Measurements from ENCODE around the gene UHRF2. TPM values are rescaled to one million over a fixed set of nuclear protein-coding genes. Genes with fewer than 3 reads are reported as not detected.

Gene UHRF2
- total RNA-seq, 1 experiment from 2014 or later = 39.0 TPM

GRCh38 chr9:6440405-6440804 lies 27.4 kb downstream of the UHRF2 start (continued):
- TF ChIP-seq MAX (CRISPR knock-in tag; IDR thresholded peaks at IDR 0.05) (no peak), E2F5 (CRISPR knock-in tag; IDR thresholded peaks at IDR 0.05) (no peak), JUN (CRISPR knock-in tag; IDR thresholded peaks at IDR 0.05) (no peak), NR2C2 (CRISPR knock-in tag; IDR thresholded peaks at IDR 0.05) (no peak), NFATC4 (CRISPR knock-in tag; IDR thresholded peaks at IDR 0.05) (no peak), IRF1 (CRISPR knock-in tag; IDR thresholded peaks at IDR 0.05) (no peak)

- H3K27me3 Mint-ChIP-seq (ENCODE audit: low read depth) = no peaks in the 10 kb centered on the region
- no peaks in the 10 kb centered on the region for H3K9me3 Mint-ChIP-seq
- no peak overlapping the region for H3K4me3 Mint-ChIP-seq
- H3K27ac Mint-ChIP-seq = no peak overlapping the region
- ATAC-seq (no peak), DNase-seq (ENCODE audit: low spot score) (no peak)
- CTCF ChIA-PET = interaction anchor here (1.3 kb wide), 1 partner anchor 226 kb away, joined by 4 read pairs; no protein-coding TSS in a partner anchor
- H3K4me1 Mint-ChIP-seq = peaks cover 8% of the 10 kb centered on the region
- POLR2A ChIA-PET = no interaction called here
- no peak for TF ChIP-seq ZNF512 (CRISPR knock-in tag; IDR thresholded peaks at IDR 0.05; ENCODE audit: borderline replicate concordance)
- peaks cover 2% of the 10 kb centered on the region for H3K36me3 Mint-ChIP-seq
Measured at GRCh38 chr9:6441269-6441668, 28.3 kb downstream of the UHRF2 start.

GRCh38 chr9:6443661-6444060 lies 30.7 kb downstream of the UHRF2 start:
- POLR2A ChIA-PET = no interaction called here
- Mint-ChIP-seq H3K36me3 (peaks cover 2% of the 10 kb centered on the region; the same call in 1 of the 2 replicates), H3K27me3 (ENCODE audit: low read depth) (no peaks in the 10 kb centered on the region), H3K4me3 (no peak overlapping the region), H3K4me1 (peaks cover 23% of the 10 kb centered on the region), H3K9me3 (no peaks in the 10 kb centered on the region), H3K27ac (no peak overlapping the region)
- CTCF ChIA-PET = no interaction called here
- DNase-seq (ENCODE audit: low spot score) (no peak), ATAC-seq (no peak)
- TF ChIP-seq JAZF1 (CRISPR knock-in tag; IDR thresholded peaks at IDR 0.05) = no peak
- no peak for TF ChIP-seq SMAD4 (CRISPR knock-in tag; IDR thresholded peaks at IDR 0.05)
- TF ChIP-seq CREM (CRISPR knock-in tag; IDR thresholded peaks at IDR 0.05) = no peak
- TF ChIP-seq FOXP1 (CRISPR knock-in tag; IDR thresholded peaks at IDR 0.05; ENCODE audit: borderline replicate concordance) = no peak
- TF ChIP-seq E2F5 (CRISPR knock-in tag; IDR thresholded peaks at IDR 0.05) = no peak
- no peak for TF ChIP-seq FOXK1 (CRISPR knock-in tag; IDR thresholded peaks at IDR 0.05)
- no peak for TF ChIP-seq ERG (CRISPR knock-in tag; IDR thresholded peaks at IDR 0.05)
- no peak for TF ChIP-seq ZNF281 (CRISPR knock-in tag; IDR thresholded peaks at IDR 0.05)
- TF ChIP-seq NR3C1 (CRISPR knock-in tag; conservative IDR thresholded peaks at IDR 0.05; ENCODE audit: low read depth) = no peak
- no peak for TF ChIP-seq ZNF219 (CRISPR knock-in tag; IDR thresholded peaks at IDR 0.05; ENCODE audit: borderline replicate concordance)
- TF ChIP-seq ATF1 (CRISPR knock-in tag; IDR thresholded peaks at IDR 0.05) = no peak
- no peak for TF ChIP-seq ZNF263 (CRISPR knock-in tag; IDR thresholded peaks at IDR 0.05; ENCODE audit: low read depth)
- TF ChIP-seq ZNF512 (CRISPR knock-in tag; IDR thresholded peaks at IDR 0.05; ENCODE audit: borderline replicate concordance) = no peak
- TF ChIP-seq SOX15 (CRISPR knock-in tag; IDR thresholded peaks at IDR 0.05) = no peak
- TF ChIP-seq MYBL2 (CRISPR knock-in tag; IDR thresholded peaks at IDR 0.05) = no peak
